Right lobe of liver (tissue), 6 donors: ENCODE results near the gene TMEM266. TPM values are rescaled to one million over a fixed set of nuclear protein-coding genes. Genes with fewer than 3 reads are reported as not detected.

Experiments
- ATAC-seq, 4 donors: fragments of 200-7000 bp; cut with Tn5 transposase; one replicate each; pipeline ENCODE4 v1.9.1; 2020; ENCODE audit warnings: mild to moderate bottlenecking in 4 of 4, moderate library complexity in 4 of 4
- DNase-seq, 3 donors: peaks; one replicate each; pipeline ENCODE4 v3.0.0-alpha.2; 2020
- H3K27ac ChIP-seq, 3 donors: fragments of 200-600 bp; one replicate each; pipeline ENCODE4 v1.8.0; 2022
- H3K27me3 ChIP-seq, 2 donors: fragments of 200-600 bp; one replicate each; pipeline ENCODE4 v1.8.0; 2022
- H3K36me3 ChIP-seq, 4 donors: fragments of 200-600 bp; sonication (generic) in 1 of 4; one replicate each; pipeline versions ENCODE4 v1.5.1 to v1.8.0; 2017 to 2022; ENCODE audit warnings: control low read depth in 1 of 4
- H3K4me1 ChIP-seq, 4 donors: fragments of 200-600 bp; sonication (generic) in 1 of 4; one replicate each; pipeline versions ENCODE4 v1.5.1 to v1.8.0; 2017 to 2022; ENCODE audit warnings: control low read depth in 1 of 4
- H3K4me3 ChIP-seq, 3 donors: fragments of 200-600 bp; one replicate each; pipeline ENCODE4 v1.8.0; 2022
- H3K9me3 ChIP-seq, 4 donors: fragments of 200-600 bp; sonication (generic) in 1 of 4; one replicate each; pipeline versions ENCODE4 v1.5.1 to v1.8.0; 2017 to 2022; ENCODE audit warnings: control low read depth in 1 of 4
- CTCF ChIP-seq, 4 donors: fragments of 200-600 bp in 3 of 4; fragments of 450-650 bp in 1 of 4; IDR thresholded peaks; one replicate each; pipeline versions ENCODE4 v1.5.1 to v1.8.0; 2016 to 2022; ENCODE audit warnings: antibody characterized with exemption in 4 of 4, mild to moderate bottlenecking in 2 of 4
- POLR2A ChIP-seq: fragments of 450-650 bp; IDR thresholded peaks from one replicate; pipeline ENCODE4 v1.6.1; 2017; ENCODE audit warnings: antibody characterized with exemption, mild to moderate bottlenecking
- WGBS: methylation state at CpG from one replicate; pipeline ENCODE4 v1.1.6; 2018; ENCODE audit warnings: low coverage, low lambda C conversion rate; ENCODE audit not compliant: insufficient coverage; ENCODE audit errors: missing lambda C conversion rate; 5-methylcytosine and 5-hydroxymethylcytosine counted together
- intact Hi-C, 2 donors: fragments of 100-400 bp; cut with DNase I; formaldehyde crosslinking; loops; one replicate each; pipeline versions ENCODE4 v1.11.2 to v1.14.1; 2022
- total RNA-seq, 6 experiments: library from RNA; depleted of rRNA in 2 of 6; stranded (reverse); fragments of >200 nt in 2 of 6; fragmentation: NEBNext Ultra II Directional in 3 of 6; extraction: Animal tissue kit (Norgen Biotek cat#: 25700) in 3 of 6; gene quantifications; one replicate each; pipeline versions ENCODE4 v1.1.0 to v1.2.4, GENCODE V29; 2016 to 2023
- donor health status: DM: no; HTN: yes; CAD: no.
- donor health status: DM: no; HTN: no; CAD: no.
- donor health status: DM: no; HTN: no; CAD: no.
- donor health status: DM: no; HTN: yes; CAD: no.
- donor health status: DM: no; HTN: yes; CAD: no.

TMEM266 gene
- total RNA-seq, 6 experiments from 2014 or later, result 0.12 to 0.19 TPM; not detected in 4

- Histone ChIP-seq H3K4me1 (no peaks in the 10 kb centered on the region), H3K36me3 (no peaks in the 10 kb centered on the region), H3K4me3 (no peak overlapping the region), H3K27ac (no peak overlapping the region), H3K27me3 (no peaks in the 10 kb centered on the region), H3K9me3 (no peaks in the 10 kb centered on the region)
- DNase-seq (peak in 1 of 3 donors; percentile 34), ATAC-seq (peak; percentile 52 to 58 (median 55))
- TF ChIP-seq CTCF (IDR thresholded peaks at IDR 0.05), result no peak
- no peak for TF ChIP-seq POLR2A
- WGBS, result 16% methylated on average over 8 of the region's 14 CpGs
- intact Hi-C loops, result no loop called here
These were observed 80.3 kb downstream of the TMEM266 start for GRCh38 chr15:76140074-76140464.

GRCh38 chr15:76146812-76147211 is 87.0 kb downstream of the TMEM266 start:
- Histone ChIP-seq H3K36me3 (no peaks in the 10 kb centered on the region), H3K4me1 (no peaks in the 10 kb centered on the region), H3K27ac (no peak overlapping the region), H3K9me3 (no peaks in the 10 kb centered on the region), H3K4me3 (no peak overlapping the region), H3K27me3 (no peaks in the 10 kb centered on the region)
- intact Hi-C loops, result no loop called here
- 65% methylated on average over 5 of the region's 5 CpGs for WGBS
- ATAC-seq (no peak), DNase-seq (no peak)
- TF ChIP-seq POLR2A (no peak), CTCF (IDR thresholded peaks at IDR 0.05) (no peak)

- Histone ChIP-seq H3K9me3 (no peaks in the 10 kb centered on the region), H3K4me3 (no peak overlapping the region), H3K4me1 (no peaks in the 10 kb centered on the region), H3K27me3 (no peaks in the 10 kb centered on the region), H3K27ac (no peak overlapping the region), H3K36me3 (no peaks in the 10 kb centered on the region)
- ATAC-seq (peak; percentile 58 to 71 (median 65)), DNase-seq (peak in 1 of 3 donors; percentile 58)
- intact Hi-C loops, result no loop called here
- WGBS, result 6% methylated on average over 12 of the region's 21 CpGs
- TF ChIP-seq POLR2A, result no peak
- peak; percentile 63 to 95 (median 92) for TF ChIP-seq CTCF (IDR thresholded peaks at IDR 0.05)
These were observed 88.3 kb downstream of the TMEM266 start for GRCh38 chr15:76147906-76148570.

- Histone ChIP-seq H3K4me3 (no peak overlapping the region), H3K36me3 (no peaks in the 10 kb centered on the region), H3K27me3 (no peaks in the 10 kb centered on the region), H3K9me3 (no peaks in the 10 kb centered on the region), H3K4me1 (no peaks in the 10 kb centered on the region), H3K27ac (no peak overlapping the region)
- intact Hi-C loops, result no loop called here
- 43% methylated on average over 4 of the region's 4 CpGs for WGBS
- peak in 2 of 4 donors; percentile 4 to 18 for ATAC-seq
- DNase-seq, result no peak
- TF ChIP-seq CTCF (IDR thresholded peaks at IDR 0.05), result no peak
- TF ChIP-seq POLR2A, result no peak
These were observed 89.6 kb downstream of the TMEM266 start for GRCh38 chr15:76149291-76149915.
